Measurements from ENCODE around the gene FGF18.
A peak's percentile ranks its signal among the peaks of the same experiment; 100 is the strongest.

The FGF18 gene

GRCh38 chr5:171390883-171391677, 28.4 kb upstream of the FGF18 start:
- peaks cover 28 to 76% of the 10 kb centered on the region in 2 donors for H3K36me3 ChIP-seq (replicated peaks in 1 of 2; ENCODE audit: control insufficient read depth in 2 of 2, insufficient read depth in 2 of 2, low read length in 2 of 2)
- H2BK12ac ChIP-seq (ENCODE audit: low read length) = no peak overlapping the region
- no peak overlapping the region for H3K4me2 ChIP-seq (ENCODE audit: insufficient read depth, low read length, poor library complexity, severe bottlenecking)
- H2BK5ac ChIP-seq (ENCODE audit: low read length) = no peak overlapping the region
- H2BK120ac ChIP-seq (ENCODE audit: low read depth, low read length) = no peak overlapping the region
- no peak overlapping the region for H3K23ac ChIP-seq (ENCODE audit: low read depth, low read length, poor library complexity)
- H3K4me3 ChIP-seq (ENCODE audit: low read length in 2 of 2) = peak overlapping the region in 1 of 2 donors; percentile 3
- H2BK15ac ChIP-seq (ENCODE audit: low read length) = no peak overlapping the region
- H3K9me3 ChIP-seq (replicated peaks in 1 of 2; ENCODE audit: control insufficient read depth in 2 of 2, insufficient read depth in 1 of 2, low read depth in 1 of 2, low read length in 2 of 2) = no peaks in the 10 kb centered on the region
- DNase-seq (ENCODE audit: low spot score) = no peak
- H4K8ac ChIP-seq (ENCODE audit: low read depth, low read length) = no peak overlapping the region
- H3K27me3 ChIP-seq (ENCODE audit: control insufficient read depth in 3 of 3, insufficient read depth in 3 of 3, low read depth in 1 of 3, low read length in 3 of 3) = no peaks in the 10 kb centered on the region
- H3K79me1 ChIP-seq (ENCODE audit: low read depth, low read length) = peaks cover 1% of the 10 kb centered on the region
- H2AK5ac ChIP-seq (ENCODE audit: low read depth, low read length) = no peak overlapping the region
- WGBS, 2 donors (ENCODE audit: extremely low coverage in 2 of 2, insufficient read length in 2 of 2, insufficient replicate concordance in 1 of 2) = no CpG with 5 or more reads among the region's 8 CpGs
- H3K27ac ChIP-seq (replicated peaks; ENCODE audit: low read length) = no peak overlapping the region
- H3K18ac ChIP-seq (ENCODE audit: low read length) = no peak overlapping the region
- H4K91ac ChIP-seq (ENCODE audit: low read depth, low read length, poor library complexity) = no peak overlapping the region
- no peak overlapping the region for H2AFZ ChIP-seq (ENCODE audit: low read length)
- H3K14ac ChIP-seq (ENCODE audit: low read length) = no peak overlapping the region
- H3K9ac ChIP-seq (ENCODE audit: low read depth, low read length, poor library complexity) = no peak overlapping the region
- H3K4me1 ChIP-seq (ENCODE audit: control insufficient read depth in 2 of 2, insufficient read depth in 1 of 2, low read depth in 1 of 2, low read length in 2 of 2) = peaks cover 1 to 12% of the 10 kb centered on the region in 2 donors
- H3K4ac ChIP-seq (ENCODE audit: low read length) = no peak overlapping the region

GRCh38 chr5:171391996-171392577, 27.4 kb upstream of the FGF18 start:
- Histone ChIP-seq H3K4me3 (ENCODE audit: low read length in 2 of 2) (no peak overlapping the region), H3K4me1 (ENCODE audit: control insufficient read depth in 2 of 2, insufficient read depth in 1 of 2, low read depth in 1 of 2, low read length in 2 of 2) (peaks cover 1 to 12% of the 10 kb centered on the region in 2 donors), H2BK120ac (ENCODE audit: low read depth, low read length) (no peak overlapping the region), H4K91ac (ENCODE audit: low read depth, low read length, poor library complexity) (no peak overlapping the region), H2AFZ (ENCODE audit: low read length) (no peak overlapping the region), H4K8ac (ENCODE audit: low read depth, low read length) (no peak overlapping the region), H3K4ac (ENCODE audit: low read length) (no peak overlapping the region), H3K9me3 (replicated peaks in 1 of 2; ENCODE audit: control insufficient read depth in 2 of 2, insufficient read depth in 1 of 2, low read depth in 1 of 2, low read length in 2 of 2) (no peaks in the 10 kb centered on the region), H3K79me1 (ENCODE audit: low read depth, low read length) (peaks cover 1% of the 10 kb centered on the region), H3K36me3 (replicated peaks in 1 of 2; ENCODE audit: control insufficient read depth in 2 of 2, insufficient read depth in 2 of 2, low read length in 2 of 2) (peaks cover 36 to 86% of the 10 kb centered on the region in 2 donors), H3K9ac (ENCODE audit: low read depth, low read length, poor library complexity) (no peak overlapping the region), H3K18ac (ENCODE audit: low read length) (no peak overlapping the region), H3K4me2 (ENCODE audit: insufficient read depth, low read length, poor library complexity, severe bottlenecking) (no peak overlapping the region), H2BK5ac (ENCODE audit: low read length) (no peak overlapping the region), H2BK12ac (ENCODE audit: low read length) (no peak overlapping the region), H3K27me3 (ENCODE audit: control insufficient read depth in 3 of 3, insufficient read depth in 3 of 3, low read depth in 1 of 3, low read length in 3 of 3) (no peaks in the 10 kb centered on the region), H3K27ac (replicated peaks; ENCODE audit: low read length) (no peak overlapping the region), H2BK15ac (ENCODE audit: low read length) (no peak overlapping the region), H3K23ac (ENCODE audit: low read depth, low read length, poor library complexity) (no peak overlapping the region), H3K14ac (ENCODE audit: low read length) (no peak overlapping the region), H2AK5ac (ENCODE audit: low read depth, low read length) (no peak overlapping the region)
- no CpG with 5 or more reads among the region's 14 CpGs for WGBS, 2 donors (ENCODE audit: extremely low coverage in 2 of 2, insufficient read length in 2 of 2, insufficient replicate concordance in 1 of 2)
- no peak for DNase-seq (ENCODE audit: low spot score)

- H3K36me3 ChIP-seq (replicated peaks in 1 of 2; ENCODE audit: control insufficient read depth in 2 of 2, insufficient read depth in 2 of 2, low read length in 2 of 2) = peaks cover 39 to 92% of the 10 kb centered on the region in 2 donors
- WGBS, 2 donors (ENCODE audit: extremely low coverage in 2 of 2, insufficient read length in 2 of 2, insufficient replicate concordance in 1 of 2) = 100% methylated on average over 1 to 2 of the region's 4 CpGs
- no peak overlapping the region for H3K4me2 ChIP-seq (ENCODE audit: insufficient read depth, low read length, poor library complexity, severe bottlenecking)
Observed at GRCh38 chr5:171392585-171393159, 26.8 kb upstream of the FGF18 start.

GRCh38 chr5:171395042-171395441, 24.4 kb upstream of the FGF18 start:
- Histone ChIP-seq H3K9ac (ENCODE audit: low read depth, low read length, poor library complexity) (no peak overlapping the region), H4K8ac (ENCODE audit: low read depth, low read length) (no peak overlapping the region), H4K91ac (ENCODE audit: low read depth, low read length, poor library complexity) (no peak overlapping the region), H3K27me3 (ENCODE audit: control insufficient read depth in 3 of 3, insufficient read depth in 3 of 3, low read depth in 1 of 3, low read length in 3 of 3) (no peaks in the 10 kb centered on the region), H2BK15ac (ENCODE audit: low read length) (no peak overlapping the region), H3K4me2 (ENCODE audit: insufficient read depth, low read length, poor library complexity, severe bottlenecking) (no peak overlapping the region), H2BK120ac (ENCODE audit: low read depth, low read length) (no peak overlapping the region), H3K18ac (ENCODE audit: low read length) (no peak overlapping the region), H2AK5ac (ENCODE audit: low read depth, low read length) (no peak overlapping the region), H3K14ac (ENCODE audit: low read length) (no peak overlapping the region), H3K79me1 (ENCODE audit: low read depth, low read length) (peaks cover 3% of the 10 kb centered on the region), H3K23ac (ENCODE audit: low read depth, low read length, poor library complexity) (no peak overlapping the region), H3K4ac (ENCODE audit: low read length) (no peak overlapping the region), H3K9me3 (replicated peaks in 1 of 2; ENCODE audit: control insufficient read depth in 2 of 2, insufficient read depth in 1 of 2, low read depth in 1 of 2, low read length in 2 of 2) (peaks cover 0 to 4% of the 10 kb centered on the region in 2 donors), H3K4me3 (ENCODE audit: low read length in 2 of 2) (no peak overlapping the region), H2BK5ac (ENCODE audit: low read length) (no peak overlapping the region), H3K4me1 (ENCODE audit: control insufficient read depth in 2 of 2, insufficient read depth in 1 of 2, low read depth in 1 of 2, low read length in 2 of 2) (peaks cover 1 to 7% of the 10 kb centered on the region in 2 donors), H2AFZ (ENCODE audit: low read length) (no peak overlapping the region), H3K36me3 (replicated peaks in 1 of 2; ENCODE audit: control insufficient read depth in 2 of 2, insufficient read depth in 2 of 2, low read length in 2 of 2) (peaks cover 56 to 100% of the 10 kb centered on the region in 2 donors), H3K27ac (replicated peaks; ENCODE audit: low read length) (no peak overlapping the region), H2BK12ac (ENCODE audit: low read length) (no peak overlapping the region)
- no peak for DNase-seq (ENCODE audit: low spot score)
- no CpG with 5 or more reads among the region's 7 CpGs for WGBS, 2 donors (ENCODE audit: extremely low coverage in 2 of 2, insufficient read length in 2 of 2, insufficient replicate concordance in 1 of 2)

More at GRCh38 chr5:171392585-171393159, 26.8 kb upstream of the FGF18 start:
- Histone ChIP-seq H2BK12ac (ENCODE audit: low read length) (no peak overlapping the region), H2AK5ac (ENCODE audit: low read depth, low read length) (no peak overlapping the region), H3K9me3 (replicated peaks in 1 of 2; ENCODE audit: control insufficient read depth in 2 of 2, insufficient read depth in 1 of 2, low read depth in 1 of 2, low read length in 2 of 2) (no peaks in the 10 kb centered on the region), H3K27ac (replicated peaks; ENCODE audit: low read length) (no peak overlapping the region), H3K9ac (ENCODE audit: low read depth, low read length, poor library complexity) (no peak overlapping the region), H2AFZ (ENCODE audit: low read length) (no peak overlapping the region), H3K18ac (ENCODE audit: low read length) (no peak overlapping the region), H3K23ac (ENCODE audit: low read depth, low read length, poor library complexity) (no peak overlapping the region), H4K8ac (ENCODE audit: low read depth, low read length) (no peak overlapping the region), H2BK5ac (ENCODE audit: low read length) (no peak overlapping the region), H3K4me3 (ENCODE audit: low read length in 2 of 2) (no peak overlapping the region), H3K4me1 (ENCODE audit: control insufficient read depth in 2 of 2, insufficient read depth in 1 of 2, low read depth in 1 of 2, low read length in 2 of 2) (peaks cover 1 to 12% of the 10 kb centered on the region in 2 donors), H2BK15ac (ENCODE audit: low read length) (no peak overlapping the region), H3K79me1 (ENCODE audit: low read depth, low read length) (peaks cover 3% of the 10 kb centered on the region), H2BK120ac (ENCODE audit: low read depth, low read length) (no peak overlapping the region), H4K91ac (ENCODE audit: low read depth, low read length, poor library complexity) (no peak overlapping the region), H3K27me3 (ENCODE audit: control insufficient read depth in 3 of 3, insufficient read depth in 3 of 3, low read depth in 1 of 3, low read length in 3 of 3) (no peaks in the 10 kb centered on the region), H3K4ac (ENCODE audit: low read length) (no peak overlapping the region), H3K14ac (ENCODE audit: low read length) (no peak overlapping the region)
- DNase-seq (ENCODE audit: low spot score) = no peak
